NOMO-1 treated with DMSO at 0.1 percent for 48 hours (cell line): Measurements from ENCODE around the gene NKD1.

Source experiments
- DNase-seq: peaks from one replicate; lab custom pipeline; 2025; ENCODE audit not compliant: unreplicated experiment; lab: John Stamatoyannopoulos, UW

NKD1 gene

GRCh38 chr16:50692644-50692998 lies 144.4 kb downstream of the NKD1 start:
- no peak for DNase-seq

GRCh38 chr16:50692999-50693781 lies 145.0 kb downstream of the NKD1 start, which contains the start of gene NOD2:
Gene NOD2, plus strand, starts transcription at chr16:50693606. Its CDS starts 5,890 bp downstream, at chr16:50699496.
- no peak for DNase-seq

DNA sequence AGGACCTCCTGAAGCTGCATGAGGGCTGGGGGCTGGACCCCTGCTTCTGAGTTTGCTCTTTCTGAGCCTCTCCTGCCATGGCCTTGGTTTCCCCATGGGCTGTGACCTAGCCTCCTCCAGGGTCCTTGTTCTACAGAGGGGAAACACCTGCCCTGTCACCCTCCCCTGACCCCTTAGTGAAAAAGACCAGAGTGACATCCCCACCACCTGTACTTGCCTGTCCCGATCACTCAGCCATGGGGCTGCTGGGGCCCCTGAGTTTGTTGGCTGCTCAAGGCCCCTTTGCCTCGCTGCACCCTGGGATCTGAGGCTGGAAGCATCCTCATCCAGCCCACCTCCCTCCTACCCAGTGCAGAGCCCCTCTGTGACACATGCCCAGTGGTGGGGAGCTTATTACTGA lies 146.0 kb downstream of the NKD1 start:
- no peak for DNase-seq

GRCh38 chr16:50695017-50696000 lies 147.1 kb downstream of the NKD1 start:
- peak; percentile 78 for DNase-seq

DNA sequence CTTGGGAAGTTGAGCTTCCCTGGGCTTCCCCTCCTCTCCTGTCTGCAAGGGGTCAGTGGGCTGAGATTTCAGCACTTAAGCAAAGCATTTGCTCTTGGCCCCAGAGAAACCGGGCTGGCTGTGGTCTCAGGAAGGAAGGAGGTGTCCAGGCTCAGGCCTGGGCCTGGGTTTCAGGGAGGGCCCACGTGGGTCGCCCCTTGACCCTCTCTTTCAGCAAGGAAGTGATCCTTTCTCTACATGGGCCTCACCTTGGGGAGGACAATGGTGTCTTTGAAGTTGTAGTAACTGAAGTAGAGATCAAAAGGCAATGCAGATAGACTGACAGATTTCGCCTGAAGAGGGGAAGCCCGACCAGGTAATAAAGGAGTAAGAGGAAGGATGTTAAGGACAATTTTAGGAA lies 147.9 kb downstream of the NKD1 start:
- no peak for DNase-seq

DNA sequence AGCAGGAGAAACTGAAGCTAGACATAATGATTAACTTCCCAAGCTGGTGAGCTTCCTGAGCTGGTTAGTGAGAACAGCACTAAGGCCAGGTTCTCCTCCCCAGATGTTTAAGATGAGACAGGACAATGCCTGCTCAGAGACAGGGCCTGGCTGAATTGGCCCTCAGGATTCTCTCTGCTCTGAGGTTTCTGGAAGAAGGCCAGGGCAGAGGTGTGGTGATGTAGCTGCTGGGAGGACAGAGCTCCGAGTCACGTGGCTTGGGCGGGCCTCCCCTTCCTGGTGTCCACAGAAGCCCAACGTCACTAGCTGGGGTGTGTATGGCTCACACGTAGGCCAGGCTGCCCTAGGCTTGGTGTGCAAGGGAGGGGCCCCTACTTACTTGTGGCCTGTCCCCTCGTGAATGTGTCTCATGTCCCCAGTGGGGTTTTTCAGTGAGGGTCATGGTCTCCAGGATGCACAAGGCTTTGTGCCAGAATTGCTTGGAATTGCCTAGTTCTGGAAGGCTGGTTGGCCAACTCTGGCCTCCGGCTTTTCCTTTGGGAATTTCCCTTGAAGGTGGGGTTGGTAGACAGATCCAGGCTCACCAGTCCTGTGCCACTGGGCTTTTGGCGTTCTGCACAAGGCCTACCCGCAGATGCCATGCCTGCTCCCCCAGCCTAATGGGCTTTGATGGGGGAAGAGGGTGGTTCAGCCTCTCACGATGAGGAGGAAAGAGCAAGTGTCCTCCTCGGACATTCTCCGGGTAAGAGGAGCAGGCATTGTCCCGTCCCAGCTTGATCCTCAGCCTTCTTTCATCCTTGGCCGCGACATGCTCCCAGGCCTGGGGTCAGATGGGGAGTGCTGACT lies 148.6 kb downstream of the NKD1 start:
- DNase-seq = peak; percentile 68

- no peak for DNase-seq
Observed at GRCh38 chr16:50697421-50697715, 149.2 kb downstream of the NKD1 start.

- no peak for DNase-seq
Observed at GRCh38 chr16:50697881-50698767, 149.9 kb downstream of the NKD1 start.
